Stimulated activated CD8-positive, alpha-beta memory T cell treated with anti-CD3 and anti-CD28 coated beads, Interleukin-12 subunit alpha, Interleukin-12 subunit beta, amount 100 ng/mL, for 24 hours (primary cell): ENCODE data around the gene SNRNP200.
"Not testable (repeated sequence)": the region's sequence is repeated elsewhere in the genome, so short reads cannot be mapped to it uniquely, and the experiment has no call there.

ENCODE experiments used
- DNase-seq: peaks from one replicate; pipeline ENCODE4 v3.0.0-alpha.2; 2020; ENCODE audit errors: extremely low read depth

Gene SNRNP200

DNA sequence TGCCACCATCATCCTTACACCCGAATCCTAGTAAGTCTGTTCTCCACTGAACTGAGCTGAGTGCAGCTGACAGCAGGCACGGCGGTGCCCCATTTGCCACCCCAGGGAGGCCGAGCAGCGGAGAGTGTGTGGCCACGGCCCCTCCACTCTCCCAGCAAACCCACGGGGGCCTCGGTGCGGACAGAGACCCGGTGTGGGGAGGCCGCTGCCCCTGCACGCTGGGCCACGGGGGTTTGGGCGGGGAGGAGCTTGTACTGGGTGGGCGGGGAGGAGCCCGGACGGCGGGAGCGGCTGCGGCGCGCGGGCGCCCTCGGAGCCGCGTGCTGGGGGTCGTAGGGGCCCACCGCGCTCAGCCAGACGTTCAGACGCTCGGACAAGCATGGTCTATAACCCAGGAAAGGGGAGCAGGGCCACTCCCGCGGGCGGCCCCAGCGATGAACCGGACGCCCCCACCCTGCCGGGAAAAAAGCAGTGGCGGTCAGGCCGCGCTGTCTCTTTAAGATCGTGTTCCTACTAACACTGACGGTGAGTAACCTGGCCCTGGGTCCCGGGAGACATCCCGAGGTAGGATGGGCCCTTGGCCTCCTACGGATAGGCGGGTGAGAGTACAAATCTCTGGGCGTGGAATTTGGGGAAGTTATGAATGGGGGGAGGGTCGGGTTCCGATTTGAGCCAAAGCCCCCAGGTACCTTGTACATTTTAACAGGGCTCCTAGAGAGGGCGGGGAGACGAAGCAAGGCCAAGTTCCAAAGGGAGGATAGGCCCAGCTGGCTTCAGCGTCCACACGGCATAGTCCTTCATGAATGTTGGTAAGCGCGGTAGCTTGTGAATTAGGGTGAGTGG, 19.9 kb upstream of the SNRNP200 start, which contains the start of gene ITPRIPL1:
TSS of gene ITPRIPL1 (plus strand) at position 277 of the 843 bp plus-strand sequence. CDS start at position 800, 523 bp downstream.
- no peak for DNase-seq

DNA sequence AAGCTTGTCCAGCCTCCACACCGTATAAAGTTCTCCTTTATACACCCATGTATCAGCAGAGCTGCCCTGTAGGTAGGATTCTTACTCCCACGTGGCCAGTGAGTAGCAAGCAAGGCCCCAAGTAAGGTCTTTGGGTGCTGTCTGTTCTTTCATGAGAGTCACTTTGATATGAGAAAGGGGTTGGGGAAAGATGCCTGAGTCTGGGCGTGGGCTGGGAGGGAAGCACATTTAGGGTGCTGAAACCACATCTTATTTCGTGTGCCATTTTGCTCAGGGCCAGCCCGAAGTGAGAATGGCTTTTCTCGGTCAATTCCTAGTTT, 19.3 kb upstream of the SNRNP200 start:
- DNase-seq = no peak

DNA sequence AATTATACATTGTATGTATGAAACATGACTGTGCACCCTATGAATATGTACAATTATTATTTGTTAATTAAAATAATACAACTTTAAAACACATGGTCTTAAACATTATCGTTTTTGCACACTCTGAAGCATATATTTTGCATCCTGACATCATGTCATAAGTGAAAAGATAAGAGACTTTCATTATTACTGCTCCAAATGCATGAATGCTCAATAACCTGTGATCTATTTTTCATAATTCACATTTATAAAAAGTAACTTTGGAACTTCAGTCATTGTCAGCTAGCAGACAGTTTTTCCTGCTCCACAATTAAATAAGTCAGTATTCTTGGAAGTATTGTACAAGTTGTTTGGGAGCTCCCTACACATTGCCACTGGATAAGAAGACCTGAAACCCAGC, 18.5 kb upstream of the SNRNP200 start:
- no peak for DNase-seq

DNA sequence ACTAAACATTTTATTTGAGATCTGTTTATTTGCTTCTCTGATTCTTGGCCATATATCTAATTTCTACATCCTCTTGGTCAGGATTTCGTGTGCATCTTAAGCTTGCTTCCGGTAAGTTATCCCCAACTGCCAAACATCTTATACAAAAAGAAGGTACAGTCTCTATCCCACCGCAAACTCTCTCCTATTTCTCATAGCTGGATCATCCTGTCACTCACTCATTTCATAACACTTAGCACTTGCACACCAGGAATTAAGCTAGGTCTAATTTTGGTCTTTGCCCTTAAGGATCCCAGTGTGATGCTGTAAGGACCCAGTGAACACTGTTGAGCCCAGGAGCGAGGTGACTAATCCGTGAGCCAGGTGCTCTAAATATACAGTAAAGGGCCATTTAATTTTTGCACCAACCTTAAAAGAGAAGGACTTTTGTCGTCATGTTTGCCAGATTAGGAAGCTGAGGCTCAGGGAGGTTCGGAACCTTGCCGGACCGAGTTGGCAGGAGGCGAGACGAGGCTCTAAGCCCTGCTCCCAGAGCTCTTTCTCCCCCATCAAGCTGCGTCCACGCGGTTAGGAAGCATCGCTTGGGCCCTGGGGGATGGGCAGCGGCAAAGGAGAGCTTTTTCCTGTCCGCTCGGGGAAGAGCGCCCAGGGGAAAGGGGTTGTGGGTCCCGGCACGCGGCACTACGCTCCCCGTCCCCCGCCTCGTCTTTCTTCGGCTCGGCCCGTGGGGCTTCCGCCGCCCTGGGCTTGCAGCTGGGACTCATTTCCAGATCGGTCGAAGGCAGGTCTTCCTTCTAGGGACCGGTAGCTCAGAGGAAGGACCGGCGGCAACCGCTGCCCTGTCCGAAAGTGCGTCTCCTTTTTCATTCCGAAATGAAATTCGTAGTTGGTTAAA, 15.6 kb upstream of the SNRNP200 start:
- no peak for DNase-seq

DNA sequence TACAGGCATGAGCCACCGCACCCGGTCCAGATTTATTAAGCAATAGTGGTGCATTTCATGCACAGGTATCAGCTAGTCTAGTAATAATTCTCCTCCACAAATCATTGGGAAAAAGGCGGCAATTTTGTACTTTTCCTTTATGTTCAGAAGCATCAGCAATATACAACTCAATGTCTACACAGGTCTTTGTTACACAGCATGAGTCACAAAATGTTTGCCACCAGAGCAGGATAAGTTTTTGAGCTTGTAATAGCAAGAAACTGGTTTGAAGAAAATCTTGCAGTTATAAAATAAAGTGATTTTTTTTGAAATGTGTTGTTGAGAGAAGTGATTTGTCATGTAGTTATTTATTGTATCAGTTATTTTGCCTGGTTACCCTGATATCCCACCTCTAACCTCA, 15.0 kb upstream of the SNRNP200 start:
- DNase-seq = no peak

DNA sequence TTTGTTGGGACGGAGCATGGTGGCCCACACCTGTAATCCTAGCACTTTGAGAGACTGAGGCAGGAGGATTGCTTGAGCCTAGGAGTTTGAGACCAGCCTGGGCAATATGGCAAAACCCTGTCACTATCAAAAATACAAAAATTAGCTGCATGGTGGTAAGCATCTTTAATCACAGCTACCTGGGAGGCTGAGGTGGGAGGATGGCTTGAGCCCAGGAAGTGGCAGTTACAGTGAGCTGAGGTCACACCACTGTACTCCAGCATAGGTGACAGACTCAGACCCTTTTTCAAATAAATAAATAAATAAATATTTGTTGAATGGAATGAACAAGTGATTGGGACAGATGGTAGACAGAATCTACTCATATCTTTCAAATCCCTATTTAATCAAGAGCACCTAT, 14.1 kb upstream of the SNRNP200 start:
- no peak for DNase-seq

DNA sequence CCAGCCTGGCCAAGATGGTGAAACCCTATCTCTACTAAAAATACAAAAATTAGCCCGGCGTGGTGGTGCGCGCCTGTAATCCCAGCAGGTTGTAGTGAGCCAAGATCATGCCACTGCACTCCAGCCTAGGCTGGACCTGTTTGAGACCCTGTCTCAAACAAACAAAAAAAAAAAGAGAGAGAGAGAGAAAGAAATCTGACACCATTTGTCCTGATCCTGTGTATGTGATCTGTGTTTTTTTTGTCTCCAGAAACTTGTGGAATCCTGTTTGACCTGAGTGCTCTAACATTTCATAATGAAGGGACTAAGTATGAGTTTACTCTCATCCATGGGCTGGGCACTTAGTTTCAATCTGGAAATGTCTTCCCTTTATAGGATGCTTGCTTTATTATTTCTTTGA, 13.4 kb upstream of the SNRNP200 start:
- DNase-seq = no peak

DNA sequence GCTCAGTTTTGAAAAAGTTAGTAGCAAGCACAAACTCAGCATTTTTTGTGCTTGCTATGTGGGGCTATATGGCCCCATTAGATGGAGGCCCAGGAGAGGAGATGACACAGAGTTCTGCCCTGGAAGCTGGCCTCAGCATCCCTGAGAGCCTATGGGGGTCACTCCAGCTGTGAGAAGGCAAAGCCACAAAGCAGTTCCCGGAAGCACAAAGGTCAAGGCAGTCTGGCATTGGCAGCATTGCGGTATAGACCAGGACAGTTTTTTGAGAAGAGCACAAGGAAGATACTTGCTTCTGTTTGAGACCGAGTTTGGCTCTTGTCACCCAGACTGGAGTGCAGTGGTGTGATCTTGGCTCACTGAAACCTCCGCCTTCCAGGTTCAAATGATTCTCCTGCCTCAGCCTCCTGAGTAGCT, 12.2 kb upstream of the SNRNP200 start:
- DNase-seq = no peak

DNA sequence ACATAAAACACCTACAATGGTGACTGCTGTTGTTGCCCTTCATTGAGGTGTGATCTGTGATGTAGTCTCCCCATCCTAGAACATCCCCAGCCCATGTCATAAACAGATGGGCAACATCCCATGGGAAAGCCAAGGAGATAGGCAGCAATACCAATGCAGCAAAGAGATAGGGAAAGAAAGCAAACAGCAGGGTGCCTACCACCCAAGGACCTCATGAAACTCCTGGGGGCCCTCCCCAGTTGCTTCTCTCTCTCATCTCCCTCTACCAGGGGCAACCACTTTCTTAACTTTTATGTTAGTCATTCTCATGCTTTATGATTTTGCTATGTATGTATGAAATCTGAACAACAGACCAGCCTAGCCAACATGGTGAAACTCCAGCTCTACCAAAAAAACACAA, 11.7 kb upstream of the SNRNP200 start:
- no peak for DNase-seq

DNA sequence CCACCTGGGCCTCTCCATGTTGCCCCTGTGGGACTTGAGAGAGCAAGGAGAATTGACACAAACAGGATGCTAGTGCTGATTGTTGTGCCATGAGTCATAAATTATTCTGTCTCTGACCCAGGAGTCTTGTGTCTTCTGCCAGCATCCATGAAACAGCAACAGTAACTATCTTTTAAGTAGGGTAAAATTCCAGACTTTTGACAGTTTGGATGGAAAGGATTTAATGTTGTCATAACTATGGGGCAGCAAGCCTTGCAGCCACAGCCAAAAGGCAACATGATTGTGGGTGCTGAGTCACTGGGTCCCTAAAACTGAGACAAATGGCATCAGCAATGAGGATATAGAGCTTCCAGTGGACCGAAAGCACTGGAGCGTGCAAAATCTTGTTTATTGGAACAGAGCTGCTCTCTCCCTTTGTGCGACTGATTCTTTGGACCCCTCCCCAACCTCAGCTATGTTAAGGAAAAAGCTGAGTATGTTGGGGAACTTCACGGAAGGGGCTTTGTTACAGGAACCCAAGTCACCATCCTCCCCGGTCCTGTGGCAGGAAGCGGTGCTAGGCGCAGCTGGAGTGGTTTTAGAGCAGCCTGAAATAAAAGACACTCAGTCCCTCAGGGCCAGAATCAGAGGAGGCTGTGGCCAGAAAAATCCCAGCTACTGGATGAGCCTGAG, 10.2 kb upstream of the SNRNP200 start:
- no peak for DNase-seq

DNA sequence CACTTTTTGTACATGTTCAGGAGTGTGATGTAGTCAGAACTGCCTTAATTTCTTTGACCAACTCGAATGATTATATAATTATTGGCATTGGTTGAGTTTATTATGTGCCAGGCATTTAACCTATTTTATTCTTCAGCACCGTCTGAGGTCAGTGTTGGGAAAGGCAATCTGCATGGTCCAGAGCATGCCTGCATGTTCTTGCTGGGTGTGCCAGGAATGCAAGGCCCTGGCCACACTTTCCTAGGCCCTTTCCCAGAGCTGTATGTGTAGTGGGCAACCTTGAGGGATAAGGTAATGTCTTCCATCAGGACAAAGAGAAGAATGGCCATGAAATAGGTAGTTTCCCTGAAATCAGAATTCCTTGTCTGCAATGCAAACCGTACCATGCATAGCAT, 9.7 kb upstream of the SNRNP200 start:
- no peak for DNase-seq

DNA sequence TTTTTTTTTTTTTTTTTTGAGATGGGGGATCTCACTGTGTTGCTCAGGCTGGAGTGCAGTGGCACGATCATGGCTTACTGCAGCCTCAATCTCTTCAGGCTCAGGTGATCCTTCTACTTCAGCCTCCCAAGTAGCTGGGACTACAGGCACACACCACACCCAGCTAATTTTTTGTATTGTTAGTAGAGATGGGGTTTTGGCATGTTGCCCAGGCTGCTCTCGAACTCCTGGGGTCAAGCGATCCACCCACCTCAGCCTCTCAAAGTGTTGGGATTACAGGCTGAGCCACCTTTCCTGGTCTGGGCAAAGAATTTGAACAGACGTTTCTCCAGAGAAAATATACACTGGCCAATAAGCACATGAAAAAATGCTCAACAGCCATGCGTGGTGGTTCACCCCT, 2.9 kb upstream of the SNRNP200 start:
- no peak for DNase-seq

DNA sequence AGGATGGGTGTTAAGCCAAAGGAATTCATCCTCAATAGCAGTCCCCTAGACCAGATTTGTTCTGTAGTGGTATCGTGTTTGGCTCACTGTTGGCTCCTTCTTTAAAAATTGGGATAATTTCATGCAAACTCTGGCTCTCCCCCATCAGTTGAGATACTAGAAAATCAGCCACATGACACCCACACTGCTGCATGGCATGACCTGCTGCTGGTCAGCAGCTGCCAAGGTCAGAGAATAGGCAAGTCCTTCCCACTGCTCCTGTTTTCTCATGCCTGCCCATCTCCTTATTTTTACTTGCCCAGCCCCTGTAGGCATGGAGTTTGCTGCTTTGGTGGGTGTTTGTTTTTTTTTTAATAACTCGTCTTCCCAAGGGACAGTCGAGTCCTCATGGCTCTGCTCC, 1.0 kb upstream of the SNRNP200 start:
- DNase-seq = no peak

DNA sequence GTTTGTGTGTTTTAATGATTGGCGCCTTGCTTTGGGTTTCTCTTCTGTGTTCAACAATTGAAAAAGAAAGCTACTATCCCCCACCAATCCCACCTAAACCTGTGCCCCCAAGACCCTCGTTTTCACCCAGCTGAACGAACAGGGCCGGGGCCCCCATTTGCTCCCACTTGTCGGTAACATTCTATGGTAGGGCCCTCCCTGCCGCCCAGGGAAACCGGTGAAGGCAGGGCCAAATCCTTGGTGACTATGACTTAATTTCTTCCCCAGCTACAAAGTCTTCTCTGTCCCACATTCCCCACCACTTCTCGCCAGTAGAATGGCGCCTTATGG, 598 bp upstream of the SNRNP200 start:
- DNase-seq = no peak

DNA sequence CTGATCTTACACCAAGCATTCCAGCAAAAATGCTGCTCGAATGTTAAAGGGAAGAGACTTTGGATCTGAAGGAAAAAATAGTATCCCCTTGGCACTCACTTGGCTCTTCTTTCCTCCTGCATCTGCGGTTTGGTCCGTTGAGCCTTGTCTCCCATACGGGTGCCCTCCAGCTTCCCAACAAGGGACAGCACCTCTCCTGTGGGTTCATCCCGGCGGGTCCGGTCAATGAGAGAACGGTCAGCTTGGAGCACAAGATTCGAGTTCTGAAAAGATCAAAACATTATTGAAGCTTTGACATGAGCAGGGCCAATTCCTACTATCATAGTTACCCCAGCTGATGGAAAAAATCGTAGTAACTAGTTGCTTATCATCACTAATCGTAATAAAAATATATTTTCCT, 740 bp downstream of the SNRNP200 start:
- DNase-seq = no peak

DNA sequence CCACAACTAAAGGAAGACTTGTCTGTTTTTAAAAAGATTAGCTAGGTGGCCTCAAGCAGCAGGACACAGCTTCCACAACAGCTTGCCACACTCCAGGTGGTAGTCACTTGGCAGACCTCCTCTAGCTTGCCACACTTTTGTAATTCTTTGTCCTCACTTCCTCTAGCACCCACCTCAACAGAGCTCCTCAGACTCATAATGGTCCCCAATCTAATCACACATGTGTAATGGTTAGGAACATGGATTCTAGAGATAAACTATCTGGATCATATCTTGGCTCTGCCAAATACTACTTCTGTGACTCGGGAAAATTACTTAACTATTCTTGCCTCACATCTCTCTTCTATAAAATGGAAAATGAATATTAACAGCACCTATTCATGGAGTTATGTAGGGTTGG, 3.5 kb downstream of the SNRNP200 start:
- DNase-seq = no peak

DNA sequence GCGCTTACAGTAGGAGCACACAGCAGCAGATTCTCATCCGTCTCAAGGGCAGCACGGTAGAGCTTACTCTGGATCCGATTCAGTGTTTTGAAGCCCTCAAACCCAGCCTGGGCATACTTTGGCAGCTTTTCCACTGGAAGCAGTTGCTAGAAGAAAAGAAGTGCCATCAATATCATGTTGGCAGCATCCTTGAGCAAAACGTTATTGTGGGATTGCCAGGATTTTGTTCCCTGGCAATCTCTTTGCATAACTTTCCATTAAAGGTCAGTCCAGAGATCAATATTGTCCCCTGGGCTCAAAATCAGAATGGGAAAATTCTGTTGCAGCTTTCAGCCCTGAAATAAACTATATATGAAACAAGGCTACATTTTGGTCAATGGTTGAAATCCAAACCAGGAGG, 8.4 kb downstream of the SNRNP200 start:
- DNase-seq = no peak

DNA sequence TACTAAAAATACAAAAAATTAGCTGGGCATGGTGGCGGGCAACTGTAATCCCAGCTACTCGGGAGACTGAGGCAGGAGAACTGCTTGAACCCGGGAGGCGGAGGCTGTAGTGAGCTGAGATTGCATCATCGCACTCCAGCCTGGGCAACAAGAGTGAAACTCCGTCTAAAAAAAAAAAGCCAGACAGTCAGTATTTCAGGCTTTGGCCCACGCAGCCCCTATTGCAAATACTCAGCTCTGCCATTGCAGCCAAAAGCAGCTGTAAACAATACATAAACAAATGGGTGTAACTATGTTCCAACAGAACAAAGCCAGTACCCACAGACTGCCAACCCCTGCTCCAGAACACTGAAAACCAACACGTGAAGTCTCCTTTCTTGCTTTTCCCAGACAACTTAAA, 11.1 kb downstream of the SNRNP200 start:
- not testable (repeated sequence) for DNase-seq

DNA sequence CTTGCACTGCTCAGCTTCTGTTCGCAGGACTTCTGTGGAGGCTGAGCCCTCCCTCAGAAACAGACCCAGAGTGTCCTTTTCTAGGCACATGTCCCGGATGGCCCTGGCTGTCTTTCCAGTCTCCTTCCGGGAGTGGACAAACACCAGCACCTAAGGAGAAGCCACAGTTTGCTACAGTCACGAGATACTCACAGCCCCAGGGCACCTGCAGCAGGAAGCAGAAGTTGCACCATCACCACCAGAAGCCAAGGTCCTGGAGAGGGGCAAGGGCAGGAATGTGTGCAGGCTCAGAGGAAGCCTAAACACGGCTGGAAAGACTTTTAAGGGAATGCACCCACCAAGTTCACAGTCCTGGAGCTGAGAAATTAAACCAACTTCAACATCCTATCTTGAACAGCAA, 13.6 kb downstream of the SNRNP200 start:
- DNase-seq = no peak

DNA sequence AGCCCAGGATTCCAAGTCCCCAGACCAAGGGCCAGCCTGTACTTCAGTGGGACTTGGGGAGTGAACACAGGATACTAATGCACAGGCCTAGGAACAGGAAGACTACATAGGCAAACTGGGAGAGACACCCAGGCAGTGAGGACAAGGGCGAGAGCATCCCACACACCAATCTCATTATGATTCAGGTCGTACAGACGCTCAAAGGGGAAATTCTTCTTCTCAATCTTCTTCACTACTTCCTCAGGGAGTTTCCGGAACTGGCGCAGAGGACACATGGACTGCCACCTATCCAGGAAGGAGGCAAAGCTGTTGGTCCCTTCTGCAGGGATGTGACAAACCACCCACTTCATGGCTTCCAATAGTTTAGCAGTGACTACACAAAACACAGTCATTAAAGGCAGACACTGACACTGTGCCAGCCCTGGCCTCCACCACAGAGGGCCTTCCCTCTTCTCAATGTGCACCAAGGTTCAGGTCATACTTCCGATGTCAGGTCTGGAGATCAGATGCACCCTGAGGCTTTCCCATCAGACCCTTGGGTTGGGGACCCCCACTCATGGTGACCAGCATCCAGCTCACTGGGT, 18.0 kb downstream of the SNRNP200 start:
- no peak for DNase-seq

DNA sequence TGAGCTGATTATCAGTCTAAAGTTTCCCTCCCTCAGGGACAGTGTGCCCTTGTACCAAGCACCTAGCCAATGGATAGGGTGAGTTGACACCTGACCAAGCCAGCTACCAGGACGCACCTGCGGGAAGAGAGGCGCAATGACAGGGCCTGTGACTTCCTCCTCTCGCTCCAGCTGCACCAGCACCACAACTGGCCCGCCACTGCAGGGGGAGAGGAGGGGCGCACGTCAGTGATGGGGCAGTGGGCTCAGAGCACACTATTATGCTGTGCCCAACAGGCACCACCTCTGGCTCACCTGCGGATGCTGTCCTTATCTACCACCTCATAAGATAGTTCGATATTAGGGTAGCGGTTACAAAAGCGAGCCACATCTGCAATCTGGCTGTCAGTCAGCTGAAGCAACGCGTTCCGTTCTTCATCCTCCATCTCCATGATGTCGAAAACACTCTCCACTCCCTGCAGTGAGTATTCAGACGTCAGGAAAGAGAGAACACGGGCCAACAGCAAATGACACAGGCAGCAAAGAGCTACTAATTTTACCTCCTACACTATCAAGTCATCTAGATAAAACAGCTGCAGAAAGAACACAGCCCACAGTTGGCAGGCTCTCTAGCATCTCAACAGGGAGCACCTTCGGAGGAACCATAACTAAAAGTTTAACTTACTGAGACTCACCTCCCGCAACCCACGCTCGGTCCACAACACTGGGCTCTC, 28.4 kb downstream of the SNRNP200 start:
- no peak for DNase-seq
